Activated CD8-positive, alpha-beta memory T cell treated with anti-CD3 and anti-CD28 coated beads for 24 hours (primary cell): ENCODE results near the gene COG8.

Experiments used
- DNase-seq: peaks from one replicate; pipeline ENCODE4 v3.0.0-alpha.2; 2020

COG8 gene

DNA sequence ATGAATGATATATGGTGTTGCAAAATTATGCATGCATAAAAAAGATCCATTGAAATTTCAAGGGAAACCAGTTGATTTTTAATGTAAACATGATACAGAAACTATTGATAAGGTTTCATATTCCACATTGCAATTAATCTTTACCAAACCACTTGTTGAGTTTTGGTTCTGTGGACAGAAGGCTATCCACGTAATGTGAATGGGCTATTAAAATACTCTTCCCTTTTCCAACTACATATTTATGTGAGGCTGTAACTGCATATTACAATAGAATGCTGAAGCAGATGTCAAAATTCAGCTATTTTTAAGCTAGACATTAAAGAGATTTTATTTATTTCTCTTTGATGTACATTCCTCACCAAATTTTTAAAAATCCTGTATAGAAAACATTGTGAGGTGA, 62.0 kb downstream of the COG8 start:
- no peak for DNase-seq
